Kidney glomerular epithelial cell (primary cell): ENCODE data around the gene PUSL1.

Source experiments
- DNase-seq: peaks from one replicate; lab custom pipeline; 2025; lab: John Stamatoyannopoulos, UW

The PUSL1 gene, protein sequence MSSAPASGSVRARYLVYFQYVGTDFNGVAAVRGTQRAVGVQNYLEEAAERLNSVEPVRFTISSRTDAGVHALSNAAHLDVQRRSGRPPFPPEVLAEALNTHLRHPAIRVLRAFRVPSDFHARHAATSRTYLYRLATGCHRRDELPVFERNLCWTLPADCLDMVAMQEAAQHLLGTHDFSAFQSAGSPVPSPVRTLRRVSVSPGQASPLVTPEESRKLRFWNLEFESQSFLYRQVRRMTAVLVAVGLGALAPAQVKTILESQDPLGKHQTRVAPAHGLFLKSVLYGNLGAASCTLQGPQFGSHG

GRCh38 chr1:1307923-1308755, at the start of gene PUSL1, which contains the start of gene ACAP3:
Gene PUSL1 (plus strand): TSS chr1:1308597. CDS start chr1:1308644, 47 bp downstream.
Gene ACAP3 (minus strand): TSS chr1:1307930. CDS start chr1:1307815, 115 bp downstream.
- DNase-seq = peak; percentile 81

DNA sequence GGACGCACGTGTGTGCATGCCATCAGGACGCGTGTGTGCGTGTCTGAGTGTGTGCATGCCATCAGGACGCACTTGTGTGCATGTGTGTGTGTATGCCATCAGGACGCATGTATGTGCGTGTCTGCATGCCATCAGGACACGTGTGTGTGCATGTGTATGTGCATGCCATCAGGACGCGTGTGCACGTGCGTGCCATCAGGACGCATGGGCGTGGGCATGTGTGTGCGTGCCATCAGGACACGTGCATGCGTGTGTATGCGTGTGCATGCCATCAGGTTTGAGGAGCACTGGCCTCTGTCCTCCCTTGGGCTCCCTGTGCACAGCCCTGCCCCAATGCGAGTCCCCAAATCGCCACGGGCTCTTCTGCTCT, 49.3 kb upstream of the PUSL1 start:
- no peak for DNase-seq

GRCh38 chr1:1259540-1259939, 48.9 kb upstream of the PUSL1 start:
- DNase-seq = no peak

GRCh38 chr1:1259951-1260600, 48.3 kb upstream of the PUSL1 start:
- DNase-seq = no peak

DNA sequence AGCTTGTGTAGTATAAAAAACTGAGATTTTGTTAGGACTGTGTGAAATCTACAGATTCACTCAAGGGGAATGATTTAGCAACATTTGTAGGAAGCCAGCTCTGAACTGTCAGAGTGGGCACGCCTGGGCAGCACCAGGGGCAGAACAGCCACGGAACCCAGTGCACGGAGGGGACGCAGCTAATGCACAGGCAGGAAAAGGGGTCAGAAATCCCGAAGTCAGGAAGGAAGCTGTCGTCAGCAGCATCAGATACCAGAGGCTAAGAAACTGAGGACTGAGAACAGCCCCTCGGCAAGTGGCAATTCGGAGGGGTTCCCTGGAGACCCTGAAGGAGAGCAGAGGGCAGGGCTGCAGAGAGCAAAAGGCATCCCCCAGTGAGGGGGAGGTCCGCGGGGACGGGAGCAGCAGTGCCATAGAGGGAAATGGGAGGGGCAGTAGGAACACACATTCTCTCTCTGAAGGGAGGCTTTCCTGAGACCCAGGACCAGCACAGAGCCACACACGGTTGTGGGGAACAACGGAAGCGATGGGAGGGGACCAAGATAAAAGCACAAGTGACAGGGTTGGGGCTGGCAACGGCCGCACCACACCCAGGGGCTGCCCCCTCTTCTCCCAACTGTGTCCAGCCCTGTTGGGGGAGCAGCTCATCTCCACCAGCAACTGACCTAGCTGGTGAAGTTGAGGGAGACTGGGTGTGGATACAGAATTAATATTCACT, 47.4 kb upstream of the PUSL1 start:
- DNase-seq = no peak

GRCh38 chr1:1262071-1262470, 46.3 kb upstream of the PUSL1 start:
- no peak for DNase-seq

DNA sequence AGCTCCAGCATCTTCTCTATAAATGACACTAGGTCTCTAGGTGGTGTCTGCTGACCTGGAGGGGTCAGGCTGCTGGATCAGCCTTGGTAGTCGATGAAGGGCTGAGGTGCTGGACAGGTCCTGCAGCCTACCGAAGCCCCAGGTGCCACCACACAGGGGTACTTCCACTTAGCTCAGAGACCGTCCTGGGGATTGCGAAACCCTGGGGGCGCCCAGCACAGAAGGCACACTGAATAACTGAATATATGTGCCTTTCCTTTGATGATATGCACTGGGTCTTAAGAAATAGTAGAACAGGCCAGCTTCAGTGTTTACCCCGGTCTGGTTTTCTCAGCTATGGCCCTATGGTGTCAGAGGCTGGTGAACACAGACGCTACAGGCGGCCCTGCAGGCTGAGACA, 45.6 kb upstream of the PUSL1 start:
- DNase-seq = no peak

DNA sequence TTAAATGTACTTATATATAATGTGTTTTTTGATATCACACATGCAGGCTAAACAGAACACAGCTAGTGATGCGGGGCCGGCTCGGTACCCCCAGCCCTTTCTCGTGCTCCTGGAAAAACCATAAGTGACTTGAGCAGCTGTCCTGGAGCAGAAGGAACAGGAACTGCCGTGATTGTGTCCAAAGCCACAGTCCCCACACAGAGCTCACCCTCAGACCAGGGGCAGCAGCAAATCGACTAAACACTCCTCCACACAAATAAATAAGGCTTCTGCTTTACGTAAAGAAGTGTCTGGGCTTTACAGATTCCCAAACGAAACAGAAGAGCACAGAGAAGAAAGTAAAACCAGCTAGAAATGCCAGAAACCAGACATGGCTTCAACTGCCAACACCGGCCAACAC, 44.4 kb upstream of the PUSL1 start:
- DNase-seq = no peak

- peak; percentile 55 for DNase-seq
These were observed 43.5 kb upstream of the PUSL1 start for GRCh38 chr1:1264868-1265272.

GRCh38 chr1:1267488-1268283, 40.7 kb upstream of the PUSL1 start:
- no peak for DNase-seq

DNA sequence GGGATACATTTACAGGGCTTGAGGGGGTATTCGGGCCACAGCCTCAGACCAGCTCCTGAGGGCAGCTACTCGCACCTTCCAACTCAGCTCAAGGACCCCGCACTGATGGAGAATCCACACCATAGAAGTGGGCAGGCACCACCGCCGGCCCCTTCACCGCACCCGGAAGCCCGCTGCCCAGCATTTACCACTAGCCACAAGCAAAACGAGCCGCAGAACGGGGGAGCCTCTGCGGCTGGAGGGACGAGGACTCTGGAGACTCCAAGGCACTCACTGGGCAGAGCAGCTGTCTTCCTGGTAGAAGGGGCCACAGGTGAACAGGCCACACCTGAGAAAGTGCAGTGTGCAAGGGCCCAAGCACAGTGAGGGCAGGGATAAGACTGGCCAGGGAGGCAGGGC, 40.1 kb upstream of the PUSL1 start:
- DNase-seq = no peak

DNA sequence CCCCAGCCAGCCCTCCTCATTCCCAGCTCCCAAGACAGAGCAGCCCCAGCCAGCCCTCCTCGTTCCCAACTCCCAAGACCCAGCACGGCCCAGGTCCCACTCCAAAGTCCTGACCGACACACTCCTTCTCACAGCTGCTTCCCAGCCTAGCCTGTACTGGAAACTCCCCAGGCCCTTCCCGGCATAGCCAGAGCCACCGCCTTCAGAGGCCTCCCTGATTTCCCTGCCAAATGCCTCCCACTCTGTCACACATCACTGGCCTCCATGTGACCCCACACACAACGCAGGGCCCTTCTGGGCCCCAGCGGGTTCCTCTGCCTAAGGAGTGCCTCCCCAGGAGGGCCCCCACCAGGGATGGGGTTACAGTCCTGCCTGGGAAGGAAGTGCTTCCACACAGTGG, 37.6 kb upstream of the PUSL1 start:
- DNase-seq = peak; percentile 28

DNA sequence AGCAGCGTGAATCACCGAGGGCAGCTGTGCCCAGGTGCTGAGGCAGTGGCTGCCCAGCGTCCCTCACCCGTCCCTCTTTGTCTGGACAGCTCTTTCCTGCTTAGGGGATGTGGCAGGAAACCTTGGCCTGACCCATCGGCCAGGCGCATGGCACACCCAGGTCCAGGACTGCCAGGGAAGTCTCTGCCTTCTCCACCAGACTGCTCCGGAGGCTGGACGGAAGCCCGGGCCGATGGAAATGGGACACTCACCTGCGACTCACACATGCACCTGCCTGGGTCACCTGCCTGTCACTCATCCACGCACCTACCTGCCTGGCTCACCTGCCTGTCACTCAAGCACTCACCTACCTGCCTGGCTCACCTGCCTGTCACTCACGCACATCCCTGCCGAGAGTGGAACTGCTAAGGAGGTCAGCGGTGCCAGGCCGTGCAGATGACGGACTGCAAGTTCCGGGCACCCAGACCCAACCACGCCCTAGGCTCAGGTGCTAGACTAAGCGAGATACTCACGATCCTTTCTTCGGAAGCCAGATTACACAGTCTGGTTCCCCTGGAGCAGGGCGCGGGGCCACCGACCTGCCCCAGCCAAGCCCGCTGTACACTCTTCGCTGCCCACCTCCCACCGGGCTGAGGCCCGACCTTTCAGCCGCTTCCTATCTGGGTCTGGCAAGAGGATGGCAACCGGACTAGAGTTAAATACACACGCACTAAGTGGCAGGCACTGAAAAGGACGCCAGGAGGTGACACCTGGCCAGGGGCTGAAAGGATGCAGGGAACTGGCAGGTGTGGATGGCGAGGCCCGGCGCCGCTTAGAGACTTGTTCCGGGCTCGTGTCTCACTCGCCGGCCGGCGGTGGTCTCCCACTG, 35.8 kb upstream of the PUSL1 start:
- no peak for DNase-seq

DNA sequence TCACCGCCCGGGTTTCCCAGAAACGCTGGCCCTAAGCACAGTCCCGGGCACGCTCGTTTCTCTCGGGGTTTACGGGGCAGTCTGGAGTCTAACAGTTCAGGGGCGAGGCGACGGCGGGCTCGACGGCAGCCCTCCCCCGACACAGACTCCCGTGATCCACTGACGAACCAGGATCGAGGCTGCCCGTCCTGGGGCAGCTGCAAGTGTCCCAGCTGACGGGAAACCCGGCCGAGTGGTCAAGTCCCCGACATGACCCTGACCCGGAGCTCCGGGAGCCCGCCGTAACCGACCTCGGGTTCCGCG, 35.2 kb upstream of the PUSL1 start:
- no peak for DNase-seq

- peak; percentile 47 for DNase-seq
These were observed 34.7 kb upstream of the PUSL1 start, which contains the start of gene UBE2J2 for GRCh38 chr1:1273512-1274298. Gene UBE2J2 (minus strand): TSS chr1:1273854. CDS start chr1:1267992, 5,862 bp downstream.

DNA sequence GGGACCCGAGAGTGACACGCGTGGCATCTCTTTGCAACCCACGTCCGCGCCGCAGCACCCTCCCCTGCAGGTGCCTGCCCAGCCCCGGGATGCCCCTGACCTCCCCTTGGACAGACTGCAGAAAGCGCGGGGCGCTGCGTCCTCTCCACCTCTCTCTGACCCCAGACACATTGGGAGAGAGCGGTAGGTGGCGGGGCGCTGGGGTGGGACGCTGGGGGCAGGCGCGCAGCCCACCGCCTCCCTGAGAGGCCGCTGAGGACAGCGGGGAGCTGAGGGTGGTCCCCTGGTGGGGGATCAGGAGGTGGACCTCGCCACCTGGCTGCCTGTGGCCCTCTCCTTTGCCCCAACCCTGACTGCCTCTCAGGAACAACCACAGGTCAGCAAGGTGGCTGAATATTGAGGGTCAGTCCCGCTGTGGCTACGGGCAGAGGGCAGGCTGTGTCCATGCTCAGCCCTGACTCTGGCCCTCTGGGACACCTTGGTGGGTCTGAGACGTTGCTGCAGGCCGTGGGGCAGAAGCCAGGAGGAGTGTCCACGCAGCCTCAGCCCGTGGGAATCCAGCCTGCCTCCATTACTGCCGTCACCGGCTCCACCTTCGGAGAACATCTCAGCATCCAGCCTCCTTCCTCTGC, 34.0 kb upstream of the PUSL1 start:
- DNase-seq = no peak

DNA sequence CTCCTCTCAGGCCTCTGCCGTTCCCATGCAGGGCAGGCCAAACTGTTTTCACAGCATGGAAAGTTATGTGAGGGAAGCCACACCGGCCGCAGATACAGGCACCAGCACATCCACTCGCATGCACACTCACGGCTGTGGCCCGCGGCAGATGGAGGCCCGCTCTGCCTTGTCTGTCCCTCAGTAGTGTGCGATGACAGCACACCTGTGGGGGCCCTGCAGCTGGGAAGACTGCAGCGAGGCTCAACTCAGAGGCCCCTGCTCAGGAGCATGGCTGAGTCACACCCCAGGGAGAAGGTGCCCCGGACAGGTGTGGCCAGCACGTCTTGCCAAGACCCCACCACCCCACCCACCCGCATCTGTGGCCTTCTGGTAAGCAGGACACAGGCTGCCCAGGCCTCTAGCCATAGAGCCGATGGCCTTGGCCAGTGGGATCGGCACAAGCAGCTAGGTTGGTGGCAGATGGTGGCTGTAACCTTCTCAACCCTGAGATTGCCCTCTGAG, 33.4 kb upstream of the PUSL1 start:
- DNase-seq = no peak

- DNase-seq = no peak
These were observed 32.6 kb upstream of the PUSL1 start for GRCh38 chr1:1275836-1276235.

GRCh38 chr1:1278620-1279019, 29.8 kb upstream of the PUSL1 start:
- DNase-seq = no peak
